IPS DF 6.9 (cell line): ENCODE results near the gene SLC5A3.

ENCODE experiments used
- DNase-seq: peaks from one replicate; pipeline ENCODE4 v3.0.0-alpha.2; 2013; ENCODE audit warnings: low read depth, low spot score
- H3K27ac ChIP-seq: one replicate; pipeline ENCODE4 v1.5.1; 2013; ENCODE audit warnings: low read length, control low read depth
- H3K27me3 ChIP-seq: 2 replicates; pipeline ENCODE4 v1.6.1; 2013; ENCODE audit warnings: mild to moderate bottlenecking, low read length; ENCODE audit not compliant: control insufficient read depth, insufficient read depth
- H3K36me3 ChIP-seq: 2 replicates; pipeline ENCODE4 v1.6.1; 2013; ENCODE audit warnings: low read length; ENCODE audit not compliant: control insufficient read depth, insufficient read depth
- H3K4me1 ChIP-seq: 2 replicates; pipeline ENCODE4 v1.6.1; 2013; ENCODE audit warnings: low read length; ENCODE audit not compliant: control insufficient read depth, insufficient read depth
- H3K4me3 ChIP-seq: 2 replicates; pipeline ENCODE4 v1.5.1; 2013; ENCODE audit warnings: mild to moderate bottlenecking, low read length
- H3K9me3 ChIP-seq: 2 replicates; pipeline ENCODE4 v1.6.1; 2013; ENCODE audit warnings: low read length, inconsistent platforms; ENCODE audit not compliant: control insufficient read depth, insufficient read depth
- WGBS: extraction: QIAGEN DNeasy Blood & Tissue Kit; methylation state at CpG from one replicate; pipeline ENCODE4 v1.1.7; 2013; ENCODE audit warnings: mixed read lengths, missing lambda C conversion rate; ENCODE audit not compliant: insufficient read length, insufficient coverage; 5-methylcytosine and 5-hydroxymethylcytosine counted together

Gene SLC5A3

DNA sequence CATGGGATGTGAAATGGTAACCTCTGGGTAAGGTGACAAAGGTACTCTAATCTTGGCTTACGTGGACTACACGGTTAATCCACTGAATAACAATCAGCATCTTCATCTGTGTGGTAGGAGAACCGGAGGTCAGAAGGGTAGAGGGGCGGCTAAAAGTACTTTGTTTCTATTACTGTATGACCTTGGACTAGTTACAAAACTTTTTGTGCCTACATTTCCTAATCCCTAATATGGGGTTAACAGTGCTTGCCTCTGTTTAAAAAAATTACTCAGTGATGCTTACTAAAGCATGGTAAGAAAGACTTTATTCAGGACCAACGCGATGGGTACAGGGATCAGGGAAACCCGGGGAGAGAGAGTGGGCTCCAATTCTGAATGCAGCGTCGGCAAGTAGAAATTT lies 1.7 kb upstream of the SLC5A3 start:
- no peak overlapping the region for H3K27ac ChIP-seq
- H3K4me1 ChIP-seq = peaks cover 4% of the 10 kb centered on the region; the same call in 1 of the 2 replicates
- H3K27me3 ChIP-seq = 0 out of 2 replicates have a peak, but pooled peaks cover 2% of the 10 kb centered on the region
- no peaks in the 10 kb centered on the region for H3K36me3 ChIP-seq
- no peak for DNase-seq
- H3K9me3 ChIP-seq = no peaks in the 10 kb centered on the region
- no peak overlapping the region for H3K4me3 ChIP-seq
- WGBS = no CpG with 5 or more reads among the region's 9 CpGs

DNA sequence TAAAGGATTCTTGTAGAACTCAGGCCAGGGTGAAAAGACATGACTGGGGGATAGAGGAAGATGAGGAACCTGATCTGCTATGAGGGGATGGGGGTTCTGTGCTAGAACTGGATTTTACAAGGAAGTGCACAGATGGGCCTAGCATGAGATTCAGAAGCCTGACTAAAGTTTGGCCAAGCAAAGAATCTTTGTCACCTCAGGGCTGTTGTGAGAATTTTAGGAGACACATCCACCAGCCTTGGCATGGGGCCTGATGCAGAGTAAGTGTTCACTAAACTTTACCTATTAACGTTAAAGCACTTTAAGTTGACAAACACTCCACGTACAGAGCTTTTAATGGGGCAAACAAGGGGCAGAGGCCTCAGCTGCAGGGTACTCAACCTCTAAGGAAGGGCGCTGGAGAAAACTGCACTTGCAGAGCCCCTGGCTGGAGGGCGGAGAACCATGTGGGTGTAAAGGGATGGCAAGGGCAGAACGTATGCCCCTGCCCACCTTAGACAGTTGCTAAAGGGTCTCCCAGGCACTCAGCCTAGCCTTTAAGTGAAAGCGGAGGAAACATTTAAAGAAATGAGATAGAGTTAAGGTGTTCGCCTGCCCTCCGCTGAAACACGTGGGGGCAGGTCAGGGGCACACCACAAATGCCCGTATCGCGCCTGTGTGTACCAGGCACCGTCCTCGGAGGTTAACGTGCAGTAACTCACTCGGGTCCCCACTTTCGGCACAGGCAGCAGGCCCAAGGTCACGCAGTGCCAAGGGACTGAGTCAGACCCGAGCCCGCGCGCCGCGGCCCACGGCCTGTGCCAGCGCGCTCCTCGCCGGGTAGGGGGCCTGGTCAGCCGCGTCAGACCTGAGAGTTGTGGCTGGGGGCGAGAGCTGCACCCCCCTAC lies 990 bp upstream of the SLC5A3 start:
- Histone ChIP-seq H3K36me3 (no peaks in the 10 kb centered on the region), H3K4me3 (peak overlapping the region; percentile 48; the same call in 1 of the 2 replicates), H3K27ac (no peak overlapping the region), H3K27me3 (0 out of 2 replicates have a peak, but pooled peaks cover 2% of the 10 kb centered on the region), H3K9me3 (no peaks in the 10 kb centered on the region), H3K4me1 (peaks cover 5% of the 10 kb centered on the region; the same call in 1 of the 2 replicates)
- no CpG with 5 or more reads among the region's 32 CpGs for WGBS
- no peak for DNase-seq

DNA sequence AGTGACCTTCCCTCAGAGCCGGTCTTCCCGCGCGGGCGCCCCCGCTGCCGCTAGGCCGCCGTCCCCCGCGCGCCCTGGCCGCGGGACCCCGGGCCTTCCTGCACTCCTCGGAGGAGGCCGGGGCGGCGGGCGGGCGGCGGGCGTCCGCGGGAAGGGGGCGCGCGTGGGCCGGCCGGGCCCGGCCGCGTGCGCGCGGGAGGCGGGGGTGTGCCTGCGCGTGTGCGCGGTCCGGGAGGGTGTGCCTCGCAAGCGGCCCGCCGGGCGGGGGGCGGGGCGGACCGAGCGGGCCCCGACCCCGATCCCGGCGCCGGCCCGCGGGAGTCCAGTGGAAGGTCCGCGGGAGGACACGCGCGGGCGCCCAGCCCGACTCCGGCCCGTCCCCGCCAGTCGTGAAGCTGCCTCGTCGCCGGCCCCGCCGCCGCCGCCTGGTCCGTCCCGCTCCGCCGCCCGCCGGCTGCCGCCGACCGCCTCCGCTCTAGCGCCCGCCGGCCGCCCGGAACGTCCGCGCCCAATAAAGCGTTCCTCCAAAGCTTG lies 438 bp downstream of the SLC5A3 start:
- Histone ChIP-seq H3K4me1 (peaks cover 5% of the 10 kb centered on the region; the same call in 1 of the 2 replicates), H3K9me3 (no peaks in the 10 kb centered on the region), H3K36me3 (no peaks in the 10 kb centered on the region), H3K27me3 (0 out of 2 replicates have a peak, but pooled peaks cover 2% of the 10 kb centered on the region), H3K4me3 (peak overlapping the region; percentile 88), H3K27ac (no peak overlapping the region)
- WGBS = no CpG with 5 or more reads among the region's 95 CpGs
- DNase-seq = no peak

DNA sequence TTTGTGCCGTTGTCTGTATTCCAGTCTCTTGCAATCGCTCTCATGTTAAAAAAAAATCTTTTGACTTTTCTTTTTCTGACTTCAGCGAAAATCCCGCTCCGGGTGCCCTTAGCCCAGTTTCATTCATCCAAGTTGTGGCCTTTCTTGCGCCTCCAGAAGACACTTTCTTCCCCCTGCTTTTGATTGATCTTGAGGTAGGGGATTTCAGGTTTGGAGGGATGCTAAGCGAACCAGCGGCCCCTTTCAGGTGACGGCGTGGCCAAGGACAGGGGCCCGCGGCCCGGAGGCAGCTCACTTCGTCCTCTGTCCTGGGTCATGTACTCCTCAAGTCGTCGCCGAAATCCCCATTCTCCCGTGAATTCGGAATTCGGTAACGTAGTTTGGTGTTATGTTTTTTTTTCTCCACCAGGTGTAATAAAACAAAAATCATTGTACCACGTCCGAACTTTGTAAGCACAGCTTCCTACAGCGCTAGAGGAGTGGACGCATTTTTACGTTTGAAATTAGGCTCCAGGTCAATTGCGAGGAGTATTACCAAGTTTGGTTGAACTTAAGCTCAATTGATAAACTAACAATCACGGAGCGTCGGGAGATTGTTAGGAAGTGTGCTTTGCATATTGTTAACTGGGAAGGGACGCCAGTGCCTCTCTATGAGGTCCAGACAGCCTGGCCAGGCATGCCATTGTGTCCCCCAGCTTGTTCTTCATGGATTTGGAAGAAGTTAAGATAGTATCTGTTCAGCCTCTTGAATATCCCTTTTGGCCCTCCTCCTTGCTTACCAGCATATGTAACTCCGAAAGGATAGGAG lies 1.1 kb downstream of the SLC5A3 start:
- WGBS = no CpG with 5 or more reads among the region's 32 CpGs
- 0 out of 2 replicates have a peak, but pooled peaks cover 2% of the 10 kb centered on the region for H3K27me3 ChIP-seq
- no peaks in the 10 kb centered on the region for H3K9me3 ChIP-seq
- H3K4me3 ChIP-seq = peak overlapping the region; percentile 88; the same call in 1 of the 2 replicates
- DNase-seq = no peak
- H3K4me1 ChIP-seq = peaks cover 5% of the 10 kb centered on the region; the same call in 1 of the 2 replicates
- H3K36me3 ChIP-seq = no peaks in the 10 kb centered on the region
- no peak overlapping the region for H3K27ac ChIP-seq

DNA sequence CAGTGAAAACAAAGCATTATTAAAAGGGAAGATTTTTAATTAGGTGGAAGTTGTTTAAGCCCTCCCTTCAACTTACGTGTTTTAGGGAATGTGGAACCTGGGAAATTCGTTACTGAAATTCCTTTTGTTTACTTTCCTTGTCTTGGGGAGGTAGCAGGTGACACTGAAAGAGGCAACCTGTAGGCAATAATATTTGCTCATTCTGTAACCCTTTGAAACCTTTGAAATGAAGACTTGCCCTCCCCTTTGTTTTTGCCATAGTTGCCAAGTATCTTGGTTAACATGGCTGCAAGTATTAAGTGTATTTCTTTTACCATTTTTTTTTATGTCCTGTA lies 1.7 kb downstream of the SLC5A3 start:
- 0 out of 2 replicates have a peak, but pooled peaks cover 2% of the 10 kb centered on the region for H3K27me3 ChIP-seq
- H3K4me1 ChIP-seq = peaks cover 5% of the 10 kb centered on the region; the same call in 1 of the 2 replicates
- H3K9me3 ChIP-seq = no peaks in the 10 kb centered on the region
- peak overlapping the region; percentile 88; the same call in 1 of the 2 replicates for H3K4me3 ChIP-seq
- no peaks in the 10 kb centered on the region; the same call in 1 of the 2 replicates for H3K36me3 ChIP-seq
- H3K27ac ChIP-seq = no peak overlapping the region
- no CpG with 5 or more reads among the region's 2 CpGs for WGBS
- DNase-seq = no peak

DNA sequence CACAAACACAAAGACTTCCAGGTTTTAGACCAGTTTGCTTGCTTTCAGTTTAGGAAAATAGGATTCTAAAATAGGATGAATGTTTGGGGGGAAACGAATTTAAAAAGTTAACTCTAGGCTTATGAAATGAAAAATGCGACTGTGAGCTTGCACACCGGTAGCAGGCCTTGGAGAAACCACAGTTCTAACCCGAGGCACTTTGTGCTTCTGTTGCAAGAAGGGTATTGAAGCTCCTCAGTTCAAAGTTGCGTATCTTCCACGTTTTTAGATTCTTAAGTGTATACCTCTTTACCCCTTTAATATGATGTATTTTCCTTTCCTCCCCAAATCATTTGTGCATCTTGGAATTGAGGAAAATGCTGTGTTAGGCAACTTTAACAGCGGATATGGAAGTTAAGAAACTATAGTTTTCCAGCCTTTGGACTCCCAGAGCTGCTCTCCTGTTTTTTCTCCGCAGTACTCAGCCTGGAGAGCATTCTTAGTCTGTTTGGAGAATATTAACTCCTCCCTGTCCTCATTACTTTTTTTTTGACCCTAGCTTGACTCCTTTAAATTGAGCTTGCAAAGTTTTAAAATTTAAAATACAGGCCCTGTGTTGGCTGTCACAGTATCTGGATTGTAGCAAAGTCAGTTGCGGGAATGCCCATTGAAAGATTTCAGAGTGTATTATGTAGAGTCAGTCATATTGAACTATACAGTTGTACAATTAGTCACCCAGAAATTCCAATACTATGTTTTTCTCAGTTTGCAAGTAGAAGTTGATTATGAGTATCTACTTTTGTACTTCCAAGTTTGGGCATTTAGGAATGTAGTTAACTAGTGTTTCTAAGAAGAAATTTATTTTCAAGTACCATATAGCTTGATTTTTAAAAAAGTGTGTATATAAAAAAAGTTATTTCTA lies 2.6 kb downstream of the SLC5A3 start:
- Histone ChIP-seq H3K27me3 (0 out of 2 replicates have a peak, but pooled peaks cover 2% of the 10 kb centered on the region), H3K36me3 (no peaks in the 10 kb centered on the region; the same call in 1 of the 2 replicates), H3K4me1 (peaks cover 5% of the 10 kb centered on the region; the same call in 1 of the 2 replicates), H3K27ac (no peak overlapping the region), H3K9me3 (no peaks in the 10 kb centered on the region), H3K4me3 (no peak overlapping the region)
- DNase-seq = no peak
- 100% methylated on average over 1 of the region's 9 CpGs for WGBS

DNA sequence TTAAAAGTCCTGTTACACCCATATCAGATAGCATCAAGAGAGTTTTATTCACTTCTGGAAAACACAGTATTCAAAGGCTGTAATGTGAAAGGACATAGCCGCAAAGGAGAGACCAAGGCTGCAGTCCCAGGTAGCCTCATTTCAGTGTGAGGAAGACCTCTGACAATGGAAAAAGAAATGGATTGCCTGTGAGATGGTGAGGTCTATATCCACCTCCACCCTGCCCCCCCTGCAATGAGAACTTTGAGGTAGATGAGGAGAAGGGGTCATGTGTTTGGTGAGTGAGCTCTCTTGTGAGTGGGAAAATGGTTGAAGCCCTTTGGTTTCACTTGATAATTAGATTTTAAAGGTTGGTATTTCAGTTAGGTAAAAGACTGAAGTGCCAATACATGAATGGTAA lies 3.5 kb downstream of the SLC5A3 start:
- peaks cover 5% of the 10 kb centered on the region; the same call in 1 of the 2 replicates for H3K4me1 ChIP-seq
- no peak overlapping the region for H3K27ac ChIP-seq
- H3K27me3 ChIP-seq = 0 out of 2 replicates have a peak, but pooled peaks cover 2% of the 10 kb centered on the region
- no CpG with 5 or more reads among the region's 1 CpG for WGBS
- no peaks in the 10 kb centered on the region; the same call in 1 of the 2 replicates for H3K36me3 ChIP-seq
- no peaks in the 10 kb centered on the region for H3K9me3 ChIP-seq
- H3K4me3 ChIP-seq = no peak overlapping the region
- DNase-seq = no peak

DNA sequence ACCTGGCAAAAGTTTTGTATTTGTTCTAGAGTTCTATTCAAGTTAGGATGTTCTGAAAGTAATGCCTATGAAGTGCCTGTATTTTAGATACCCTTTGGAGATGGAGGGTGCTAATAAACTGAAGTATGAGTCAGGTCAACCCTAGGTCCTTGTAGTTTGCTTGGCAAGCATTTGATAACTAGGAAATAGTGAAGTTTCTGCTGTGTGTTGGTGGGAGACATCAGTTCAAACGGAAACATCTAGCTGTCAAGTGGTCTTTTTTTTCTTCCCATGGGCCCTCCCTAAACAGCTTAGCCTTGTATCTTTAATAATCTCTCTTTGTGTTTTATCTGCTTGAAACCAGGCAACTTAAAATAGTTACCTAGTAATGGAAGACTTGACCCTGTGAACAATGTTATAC lies 4.5 kb downstream of the SLC5A3 start:
- no CpG with 5 or more reads among the region's 1 CpG for WGBS

DNA sequence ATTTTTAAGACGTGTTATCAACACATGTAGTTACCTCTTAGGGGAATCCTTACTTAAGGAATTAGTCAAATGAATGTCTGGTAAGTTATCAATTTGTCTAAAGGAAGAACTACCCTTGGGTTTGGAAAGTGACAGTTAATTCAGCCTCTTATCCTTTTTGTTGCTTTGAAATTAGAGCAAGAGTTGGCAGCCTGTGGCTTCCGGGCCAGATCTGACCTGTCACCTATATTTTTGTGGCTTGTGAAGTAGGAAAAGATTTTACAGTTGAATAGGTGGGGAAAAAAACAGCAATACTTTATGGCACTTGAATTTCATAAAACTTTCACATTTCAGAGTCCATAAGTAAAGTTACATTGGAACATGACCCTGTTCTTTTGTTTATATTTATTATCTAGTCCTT lies 5.5 kb downstream of the SLC5A3 start:
- no peaks in the 10 kb centered on the region for H3K27me3 ChIP-seq

More for the DNA sequence above, 4.5 kb downstream of the SLC5A3 start:
- H3K36me3 ChIP-seq = no peaks in the 10 kb centered on the region; the same call in 1 of the 2 replicates
- H3K27ac ChIP-seq = no peak overlapping the region
- H3K4me3 ChIP-seq = no peak overlapping the region
- 0 out of 2 replicates have a peak, but pooled peaks cover 1% of the 10 kb centered on the region for H3K4me1 ChIP-seq
- no peak for DNase-seq
- H3K27me3 ChIP-seq = no peaks in the 10 kb centered on the region
- H3K9me3 ChIP-seq = no peaks in the 10 kb centered on the region

More for the DNA sequence above, 5.5 kb downstream of the SLC5A3 start:
- no peaks in the 10 kb centered on the region for H3K9me3 ChIP-seq
- no peaks in the 10 kb centered on the region; the same call in 1 of the 2 replicates for H3K36me3 ChIP-seq
- H3K4me3 ChIP-seq = no peak overlapping the region
- DNase-seq = no peak
- WGBS = no CpG with 5 or more reads among the region's 2 CpGs
- H3K4me1 ChIP-seq = 0 out of 2 replicates have a peak, but pooled peaks cover 1% of the 10 kb centered on the region
- H3K27ac ChIP-seq = no peak overlapping the region
